Tongue (tissue), 2 donors: ENCODE results near the gene NRIP1. TPM values are rescaled to one million over a fixed set of nuclear protein-coding genes. Genes with fewer than 3 reads are reported as not detected.
"Not testable (repeated sequence)": the region's sequence is repeated elsewhere in the genome, so short reads cannot be mapped to it uniquely, and the experiment has no call there.

Source experiments
- DNase-seq: peaks from one replicate; pipeline ENCODE4 v3.0.0-alpha.2; 2015
- total RNA-seq: library from RNA; depleted of rRNA; stranded (reverse); fragments of >200 nt; gene quantifications from one replicate; pipeline ENCODE4 v1.2.3, GENCODE V29; 2014

The NRIP1 gene
- total RNA-seq, 1 donor from 2014 or later = 99.2 TPM

GRCh38 chr21:15037095-15037899 lies 27.5 kb downstream of the NRIP1 start:
- no peak for DNase-seq

- no peak for DNase-seq
These were observed 28.6 kb downstream of the NRIP1 start for GRCh38 chr21:15036189-15036588.

- no peak for DNase-seq
These were observed 30.5 kb downstream of the NRIP1 start for GRCh38 chr21:15034126-15034853.

GRCh38 chr21:15031790-15032357 lies 32.9 kb downstream of the NRIP1 start:
- no peak for DNase-seq

DNA sequence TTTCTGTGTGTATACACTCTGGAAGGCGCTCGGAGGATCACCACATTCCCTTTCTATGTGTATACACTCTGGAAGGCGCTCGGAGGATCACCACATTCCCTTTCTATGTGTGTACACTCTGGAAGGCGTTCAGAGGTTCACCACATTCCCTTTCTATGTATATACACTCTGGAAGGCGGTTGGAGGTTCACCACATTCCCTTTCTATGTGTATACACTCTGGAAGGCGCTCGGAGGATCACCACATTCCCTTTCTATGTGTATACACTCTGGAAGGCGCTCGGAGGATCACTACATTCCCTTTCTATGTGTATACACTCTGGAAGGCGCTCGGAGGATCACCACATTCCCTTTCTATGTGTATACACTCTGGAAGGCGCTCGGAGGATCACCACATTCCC lies 33.4 kb downstream of the NRIP1 start:
- not testable (repeated sequence) for DNase-seq

GRCh38 chr21:15030861-15031260 lies 33.9 kb downstream of the NRIP1 start:
- DNase-seq = not testable (repeated sequence)

- DNase-seq = no peak
These were observed 35.7 kb downstream of the NRIP1 start for GRCh38 chr21:15029077-15029476.

GRCh38 chr21:15028186-15028585 lies 36.6 kb downstream of the NRIP1 start:
- DNase-seq = no peak

DNA sequence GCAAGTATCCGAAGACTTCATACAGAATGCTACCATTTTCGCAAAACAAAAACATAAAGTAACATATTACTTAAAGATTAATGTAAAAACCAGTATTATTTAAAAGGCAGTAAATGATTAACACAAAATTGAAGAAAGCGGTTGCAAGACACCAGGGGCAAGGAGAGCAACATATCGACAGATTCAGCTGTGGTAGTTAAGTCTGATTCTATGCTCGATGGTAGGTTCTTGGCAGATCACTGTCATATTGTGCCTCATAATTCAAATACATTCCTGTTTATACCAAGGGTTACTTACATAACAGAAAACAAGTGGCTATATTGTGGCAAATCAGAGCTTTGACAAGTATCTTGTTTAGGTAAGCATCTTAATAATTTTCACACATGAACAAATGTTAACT lies 37.7 kb downstream of the NRIP1 start:
- no peak for DNase-seq

GRCh38 chr21:15026370-15026769 lies 38.4 kb downstream of the NRIP1 start:
- no peak for DNase-seq

DNA sequence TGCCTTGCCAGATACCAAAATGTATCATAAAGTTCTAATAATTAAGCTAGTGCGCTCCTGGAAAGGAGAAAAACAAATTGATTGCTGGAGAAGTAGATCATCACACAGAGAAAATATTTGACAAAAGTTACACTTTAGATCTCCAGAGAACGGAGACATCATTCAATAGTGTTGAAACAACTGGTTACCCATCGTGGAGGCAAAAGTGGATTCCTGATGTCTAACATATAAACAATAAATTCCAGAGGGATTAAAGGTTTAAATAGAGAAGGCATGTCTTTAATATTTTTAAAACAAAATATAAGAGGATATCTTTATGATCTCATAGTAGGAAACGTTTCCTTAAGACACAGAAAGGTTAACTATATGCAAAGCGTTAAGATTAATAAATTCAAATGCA lies 41.0 kb downstream of the NRIP1 start:
- no peak for DNase-seq

- no peak for DNase-seq
These were observed 42.1 kb downstream of the NRIP1 start for GRCh38 chr21:15022608-15023261.

DNA sequence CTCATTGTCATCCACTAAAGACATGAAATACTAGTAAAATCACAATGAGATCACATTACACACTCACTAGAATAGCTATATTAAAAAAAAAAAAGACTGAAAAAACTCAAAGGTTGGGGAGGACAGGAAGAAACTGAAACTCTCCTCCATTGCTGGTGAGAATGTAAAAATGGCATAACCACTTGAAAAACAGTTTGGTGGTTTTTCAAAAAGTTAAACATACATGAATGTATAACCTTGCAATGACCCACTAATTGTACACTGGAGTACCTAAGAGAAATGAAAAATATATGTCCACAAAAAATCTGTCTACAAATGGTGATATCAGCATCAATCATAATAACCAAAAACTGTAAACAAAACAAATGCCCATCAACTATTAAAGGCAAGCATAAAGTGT lies 44.0 kb downstream of the NRIP1 start:
- DNase-seq = no peak

DNA sequence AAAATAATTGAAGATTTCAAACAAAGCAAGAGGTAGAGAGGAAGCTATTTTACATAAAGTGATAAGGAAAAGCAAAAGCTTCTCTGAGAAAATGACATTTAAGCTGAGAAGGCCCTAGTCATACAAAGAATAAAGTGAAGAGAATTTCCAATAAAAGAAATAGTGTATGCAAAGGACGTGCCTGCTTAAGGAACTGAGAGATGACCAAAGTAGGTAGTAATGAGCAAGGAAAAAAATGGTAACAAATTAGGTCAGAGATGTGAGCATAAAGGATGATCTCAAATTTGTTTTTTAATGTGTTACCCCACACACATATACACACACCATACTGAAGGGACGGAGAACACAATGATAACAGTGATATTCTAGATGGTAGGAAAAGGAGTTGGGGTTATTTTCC lies 46.4 kb downstream of the NRIP1 start:
- no peak for DNase-seq

DNA sequence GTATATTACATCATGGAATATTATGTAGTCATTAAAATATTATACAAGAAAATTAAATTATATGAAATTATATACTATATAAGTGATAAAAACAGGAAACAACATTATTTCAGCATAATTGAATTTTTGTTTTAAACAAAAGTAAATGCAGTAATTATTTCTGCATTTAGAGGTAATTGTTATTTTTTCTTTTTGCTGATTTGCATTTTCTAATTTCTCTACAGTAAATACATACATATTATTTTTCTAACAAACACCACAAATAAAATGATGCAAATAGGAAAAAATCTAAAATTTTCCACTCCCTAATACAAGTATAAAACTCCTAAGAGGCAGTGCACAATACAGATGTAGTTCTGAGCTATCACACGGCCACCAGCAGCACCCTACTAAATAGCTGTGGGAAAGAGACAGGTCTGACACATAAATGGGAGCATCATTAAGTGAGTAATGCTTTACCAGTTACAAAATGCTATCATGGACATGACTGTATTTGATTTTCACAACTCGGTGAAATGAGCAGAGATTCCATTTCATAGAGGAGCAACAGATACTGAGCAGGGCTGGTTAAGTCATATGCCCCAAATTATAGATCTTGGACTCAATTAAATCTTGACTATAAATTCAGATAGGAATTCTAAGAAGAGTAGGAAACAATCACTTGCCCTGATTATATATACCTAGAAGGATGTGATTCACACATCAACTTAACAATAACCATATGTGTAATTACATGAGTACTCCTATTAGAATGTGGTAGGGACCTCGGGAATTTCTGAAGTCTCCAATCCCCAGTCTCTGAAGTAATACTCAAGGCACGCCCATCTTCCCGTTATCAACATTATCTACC lies 49.0 kb downstream of the NRIP1 start:
- DNase-seq = no peak

DNA sequence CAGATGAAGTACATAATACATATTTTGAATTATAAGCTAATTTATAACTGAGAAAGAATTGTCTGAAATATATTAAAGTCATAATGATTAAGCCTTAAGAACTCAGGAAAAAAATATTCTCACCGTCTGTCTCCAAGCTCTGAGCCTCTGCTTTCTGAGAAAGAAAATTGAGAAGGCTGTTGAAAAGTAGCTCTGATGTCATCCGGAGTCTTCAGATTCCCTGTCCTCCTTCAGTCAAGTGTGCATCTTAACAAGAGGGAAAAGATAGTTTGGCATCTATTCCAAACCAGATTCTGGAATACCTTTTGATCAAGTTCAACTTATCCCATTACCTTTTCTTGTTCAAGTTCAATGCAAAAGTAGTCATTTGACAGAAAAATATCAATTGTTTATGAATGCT lies 50.6 kb downstream of the NRIP1 start:
- DNase-seq = peak; percentile 37

DNA sequence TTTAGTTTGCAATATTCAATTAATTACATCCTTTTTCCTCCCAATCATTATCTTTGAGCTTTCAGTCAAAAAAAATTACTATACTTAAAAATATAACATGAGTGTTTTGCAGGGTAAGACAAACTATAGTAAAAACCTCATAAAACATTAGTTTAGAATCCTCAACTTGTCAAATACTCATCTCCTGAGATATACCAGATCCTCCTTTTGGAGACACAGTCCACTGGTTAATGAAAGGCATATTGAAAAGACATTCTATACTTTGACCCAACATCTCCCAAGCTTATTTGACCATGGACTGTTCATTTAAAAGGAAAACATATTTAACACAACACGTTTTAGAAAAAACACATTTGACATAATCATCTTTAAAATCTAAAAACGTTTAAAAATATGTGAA lies 52.8 kb downstream of the NRIP1 start:
- peak; percentile 24 for DNase-seq

DNA sequence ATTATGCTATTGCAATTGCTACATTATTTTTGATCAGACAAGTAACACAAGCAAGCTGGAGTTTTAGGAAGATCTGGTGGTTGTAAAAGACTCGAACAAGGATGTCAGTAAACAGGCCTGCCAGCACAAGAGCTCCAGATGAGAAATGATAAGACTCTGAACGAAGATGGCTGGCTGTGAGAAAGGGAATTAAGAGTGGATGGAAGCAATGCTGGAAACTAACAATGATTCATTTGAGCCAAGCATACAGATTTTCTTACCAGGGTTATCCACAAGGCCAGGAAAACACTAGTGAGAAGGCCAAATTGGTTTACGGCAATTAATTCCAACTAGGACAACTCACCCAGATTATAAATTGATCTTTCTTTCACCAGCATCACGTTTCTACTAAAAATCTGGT lies 54.2 kb downstream of the NRIP1 start:
- DNase-seq = no peak

DNA sequence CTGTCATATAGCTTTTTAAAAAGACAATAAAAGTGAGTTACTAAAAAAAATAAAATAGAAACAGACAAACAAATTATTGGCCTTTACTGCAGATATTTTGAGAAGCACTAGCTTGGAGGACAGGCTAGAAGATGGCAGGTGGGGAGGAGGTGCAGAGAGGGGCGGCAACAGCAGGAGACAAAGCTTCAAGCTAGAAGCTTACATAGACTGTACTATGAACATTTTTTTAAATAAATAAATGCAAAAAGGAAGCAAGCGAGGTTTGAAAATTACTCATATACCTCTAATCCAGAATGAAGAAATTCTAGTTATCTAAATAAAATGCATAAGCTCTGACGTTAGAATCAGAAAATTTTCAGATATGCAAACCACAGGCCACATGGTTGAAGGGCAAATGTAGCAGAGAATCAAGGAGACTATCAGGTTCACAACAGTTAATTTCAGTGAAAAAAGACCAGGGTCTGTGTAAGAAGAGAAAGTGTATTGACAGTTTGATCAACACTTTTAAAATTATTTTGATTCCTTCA lies 54.9 kb downstream of the NRIP1 start:
- DNase-seq = no peak

- no peak for DNase-seq
These were observed 57.0 kb downstream of the NRIP1 start for GRCh38 chr21:15007716-15008296.

DNA sequence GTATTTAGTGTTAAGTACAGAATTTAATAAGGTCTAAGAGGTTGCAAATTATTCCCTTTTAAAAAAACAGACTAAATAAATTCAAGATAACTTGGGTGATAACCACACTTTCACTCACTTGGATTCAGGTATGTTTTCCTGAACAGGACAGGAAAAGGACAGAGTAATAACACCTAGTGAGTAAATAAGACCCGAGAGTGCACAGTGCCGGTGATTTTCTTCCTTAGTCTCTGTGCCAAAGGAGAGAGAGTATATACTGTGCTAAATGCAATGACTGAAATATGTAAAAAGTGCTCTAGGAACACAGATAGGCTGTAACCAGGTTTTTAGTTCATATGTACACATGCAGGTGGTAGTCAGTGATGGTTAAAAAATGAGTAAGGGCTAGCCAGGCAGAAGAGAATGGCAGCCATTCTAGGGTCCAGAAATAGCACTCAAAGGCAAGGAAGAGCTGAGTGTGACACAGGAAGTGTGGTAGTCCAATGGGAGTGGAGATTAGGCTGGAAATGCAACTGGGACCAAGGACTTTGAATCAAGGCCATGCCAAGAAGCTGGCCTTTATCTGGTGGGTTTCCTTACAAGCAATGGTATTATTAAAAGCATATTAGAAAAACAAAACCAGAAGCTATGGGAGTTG lies 58.1 kb downstream of the NRIP1 start:
- DNase-seq = no peak
